Mesothelial cell of epicardium (in vitro differentiated cells): ENCODE results near the gene SLC9A8. TPM values are rescaled to one million over a fixed set of nuclear protein-coding genes. Genes with fewer than 3 reads are reported as not detected.
"Not testable (repeated sequence)": the region's sequence is repeated elsewhere in the genome, so short reads cannot be mapped to it uniquely, and the experiment has no call there.

ENCODE experiments used
- DNase-seq, 2 experiments: peaks; one replicate each; pipeline ENCODE4 v3.0.0; 2021; ENCODE audit warnings: low spot score in 2 of 2; ENCODE audit not compliant: unreplicated experiment in 2 of 2
- H3K27ac Mint-ChIP-seq: 2 replicates; pipeline ENCODE4 v1.8.0; 2021; ENCODE audit warnings: mixed read lengths
- H3K27me3 Mint-ChIP-seq: 2 replicates; pipeline ENCODE4 v1.8.0; 2021; ENCODE audit warnings: low read depth, mixed read lengths
- H3K36me3 Mint-ChIP-seq: 2 replicates; pipeline ENCODE4 v1.8.0; 2021; ENCODE audit warnings: mixed read lengths
- H3K4me1 Mint-ChIP-seq: 2 replicates; pipeline ENCODE4 v1.8.0; 2021; ENCODE audit warnings: mixed read lengths
- H3K4me3 Mint-ChIP-seq: 2 replicates; pipeline ENCODE4 v1.8.0; 2021; ENCODE audit warnings: mild to moderate bottlenecking, moderate library complexity, mixed read lengths
- H3K9me3 Mint-ChIP-seq: 2 replicates; pipeline ENCODE4 v1.8.0; 2021; ENCODE audit warnings: mixed read lengths
- CTCF ChIP-seq: fragments of 200-600 bp; sonication (generic); IDR thresholded peaks from one replicate; pipeline ENCODE4 v1.5.0; 2021; ENCODE audit warnings: antibody characterized with exemption; ENCODE audit not compliant: unreplicated experiment
- total RNA-seq: library from RNA; stranded (reverse); gene quantifications from 3 replicates; pipeline ENCODE4 v1.2.1, GENCODE V29; 2021

The SLC9A8 gene
- total RNA-seq, 1 donor from 2014 or later = 11.9 TPM

GRCh38 chr20:49892817-49893216 is 80.2 kb downstream of the SLC9A8 start:
- H3K9me3 Mint-ChIP-seq = peaks cover 5% of the 10 kb centered on the region
- DNase-seq = no peak
- peaks cover 3% of the 10 kb centered on the region for H3K36me3 Mint-ChIP-seq
- H3K4me1 Mint-ChIP-seq = peaks cover 38% of the 10 kb centered on the region
- H3K27ac Mint-ChIP-seq = no peak overlapping the region
- no peaks in the 10 kb centered on the region for H3K27me3 Mint-ChIP-seq
- no peak overlapping the region for H3K4me3 Mint-ChIP-seq
- TF ChIP-seq CTCF = no peak

- no peaks in the 10 kb centered on the region for H3K27me3 Mint-ChIP-seq
- no peak overlapping the region for H3K27ac Mint-ChIP-seq
- H3K4me3 Mint-ChIP-seq = no peak overlapping the region
- peaks cover 35% of the 10 kb centered on the region for H3K4me1 Mint-ChIP-seq
- H3K36me3 Mint-ChIP-seq = no peaks in the 10 kb centered on the region
- no peak for TF ChIP-seq CTCF
- H3K9me3 Mint-ChIP-seq = peaks cover 6% of the 10 kb centered on the region
- no peak for DNase-seq
Observed at GRCh38 chr20:49893242-49894072, 80.8 kb downstream of the SLC9A8 start.

- Mint-ChIP-seq H3K4me1 (peaks cover 32% of the 10 kb centered on the region), H3K27ac (no peak overlapping the region), H3K9me3 (peaks cover 6% of the 10 kb centered on the region), H3K36me3 (no peaks in the 10 kb centered on the region), H3K27me3 (no peaks in the 10 kb centered on the region), H3K4me3 (no peak overlapping the region)
- DNase-seq = no peak
- TF ChIP-seq CTCF = no peak
Observed at GRCh38 chr20:49894073-49894470, 81.4 kb downstream of the SLC9A8 start.

DNA sequence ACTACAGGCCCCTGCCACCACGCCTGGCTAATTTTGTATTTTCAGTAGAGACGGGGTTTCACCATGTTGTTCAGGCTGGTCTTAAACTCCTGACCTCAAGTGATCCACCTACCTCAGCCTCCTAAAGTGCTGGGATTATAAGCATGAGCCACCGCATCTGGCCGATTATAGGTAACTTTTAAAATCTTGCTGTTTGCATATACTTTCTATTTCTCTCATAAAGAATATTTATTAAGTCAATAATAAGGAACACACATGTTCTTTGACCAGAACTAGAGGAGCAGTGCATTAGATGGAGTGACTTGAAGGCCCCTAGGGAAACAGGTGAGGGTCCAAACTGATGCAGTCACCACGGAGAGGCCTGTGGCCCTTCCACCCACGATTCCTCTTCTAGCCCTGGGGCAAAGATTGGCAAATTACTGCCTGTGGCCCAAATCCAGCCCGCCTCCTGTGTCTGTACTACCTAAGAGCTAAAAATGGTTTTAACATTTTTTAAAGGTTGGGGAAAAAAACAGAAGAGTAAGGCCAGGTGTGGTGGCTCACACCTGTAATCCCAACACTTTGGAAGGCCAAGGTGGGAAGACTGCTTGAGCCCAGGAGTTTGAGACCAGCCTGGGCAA is 83.0 kb downstream of the SLC9A8 start:
- H3K4me3 Mint-ChIP-seq, H3K9me3 Mint-ChIP-seq, DNase-seq, H3K27ac Mint-ChIP-seq, H3K36me3 Mint-ChIP-seq, H3K27me3 Mint-ChIP-seq: not testable (repeated sequence)
- peaks cover 26% of the 10 kb centered on the region for H3K4me1 Mint-ChIP-seq

GRCh38 chr20:49896204-49896603 is 83.6 kb downstream of the SLC9A8 start:
- TF ChIP-seq CTCF = no peak
- Mint-ChIP-seq H3K27me3 (no peaks in the 10 kb centered on the region), H3K36me3 (no peaks in the 10 kb centered on the region), H3K4me3 (no peak overlapping the region), H3K27ac (no peak overlapping the region), H3K4me1 (peaks cover 23% of the 10 kb centered on the region), H3K9me3 (peaks cover 6% of the 10 kb centered on the region)
- DNase-seq = no peak
